Loucy (cell line): ENCODE measurements around the gene BRICD5.

Experiments
- CTCF ChIP-seq: fragments of 200-600 bp; sonication (generic); conservative IDR thresholded peaks from 2 replicates; pipeline ENCODE4 v1.5.1; 2014; ENCODE audit warnings: mild to moderate bottlenecking, antibody characterized with exemption, low read length
- EZH2phosphoT487 ChIP-seq: fragments of 200-600 bp; IDR thresholded peaks from 2 replicates; pipeline ENCODE4 v1.6.1; 2018; ENCODE audit warnings: antibody characterized with exemption, mild to moderate bottlenecking, moderate library complexity, borderline replicate concordance

GRCh38 chr16:2174396-2175131 is 36.1 kb downstream of the BRICD5 start:
- TF ChIP-seq CTCF (no peak), EZH2phosphoT487 (no peak)
